CD4-positive, alpha-beta T cell (primary cell): ENCODE data around the gene ATP2A3. TPM values are rescaled to one million over a fixed set of nuclear protein-coding genes. Genes with fewer than 3 reads are reported as not detected.

Experiments used
- ATAC-seq: fragments of 200-7000 bp; cut with Tn5 transposase; one replicate; pipeline ENCODE4 v1.10.0; 2022; ENCODE audit warnings: mild to moderate bottlenecking; ENCODE audit not compliant: poor library complexity
- CTCF ChIA-PET: fragments of 350-600 bp; sonication (Branson Sonifier 250); formaldehyde crosslinking; loops from one replicate; lab custom pipeline; 2021; ENCODE audit warnings: antibody characterized with exemption, inconsistent platforms; lab: Charles Lee
- POLR2A ChIA-PET: fragments of 350-600 bp; sonication (Branson Sonifier 250); formaldehyde crosslinking; loops from one replicate; lab custom pipeline; 2021; ENCODE audit warnings: antibody characterized with exemption, inconsistent platforms; lab: Charles Lee
- DNase-seq, 14 experiments: peaks; one replicate each; pipeline ENCODE4 v3.0.0-alpha.2; 2013 to 2020; ENCODE audit warnings: mixed read lengths in 2 of 14
- H3K27ac ChIP-seq, 2 donors: one replicate each; pipeline versions ENCODE4 v1.5.1 to v1.7.0; 2013; ENCODE audit warnings: low read length in 2 of 2, low read depth in 1 of 2, mild to moderate bottlenecking in 1 of 2
- H3K27me3 ChIP-seq, 2 experiments: 1 replicate in 1 of 2; 2 replicates in 1 of 2; pipeline versions ENCODE4 v1.6.1 to v1.7.0; 2013; ENCODE audit warnings: low read length in 2 of 2, control low read depth in 1 of 2, mild to moderate bottlenecking in 1 of 2, moderate library complexity in 1 of 2; ENCODE audit not compliant: insufficient read depth in 2 of 2, control insufficient read depth in 1 of 2
- H3K36me3 ChIP-seq: one replicate; pipeline ENCODE4 v1.6.1; 2013; ENCODE audit warnings: low read length, control low read depth; ENCODE audit not compliant: insufficient read depth
- H3K4me1 ChIP-seq: one replicate; pipeline ENCODE4 v1.6.1; 2013; ENCODE audit warnings: low read length, control low read depth; ENCODE audit not compliant: insufficient read depth
- H3K4me3 ChIP-seq: one replicate; pipeline ENCODE4 v1.5.1; 2013; ENCODE audit warnings: mild to moderate bottlenecking, low read length, moderate library complexity
- H3K9me3 ChIP-seq, 2 experiments: 1 replicate in 1 of 2; 2 replicates in 1 of 2; pipeline versions ENCODE4 v1.6.1 to v1.7.0; 2013; ENCODE audit warnings: low read length in 2 of 2, mild to moderate bottlenecking in 2 of 2, control low read depth in 1 of 2, moderate library complexity in 1 of 2; ENCODE audit not compliant: control insufficient read depth in 1 of 2, insufficient read depth in 1 of 2
- H3K27ac Mint-ChIP-seq: one replicate; pipeline ENCODE4 v1.8.0; 2020; ENCODE audit warnings: mixed read lengths
- H3K27me3 Mint-ChIP-seq: one replicate; pipeline ENCODE4 v1.8.0; 2021; ENCODE audit warnings: mixed read lengths
- H3K36me3 Mint-ChIP-seq: one replicate; pipeline ENCODE4 v1.8.0; 2021; ENCODE audit warnings: low read depth, mixed read lengths
- H3K4me1 Mint-ChIP-seq: one replicate; pipeline ENCODE4 v1.8.0; 2021; ENCODE audit warnings: low read depth, mixed read lengths
- H3K4me3 Mint-ChIP-seq: one replicate; pipeline ENCODE4 v1.8.0; 2020; ENCODE audit warnings: mild to moderate bottlenecking, mixed read lengths
- H3K9me3 Mint-ChIP-seq: one replicate; pipeline ENCODE4 v1.8.0; 2020; ENCODE audit warnings: mixed read lengths
- intact Hi-C, 2 experiments: fragments of 100-400 bp; cut with DNase I in 1 of 2; cut with micrococcal nuclease in 1 of 2; formaldehyde crosslinking; loops; one replicate each; pipeline versions ENCODE4 v1.15.1 to v1.9.0; 2023 to 2025; cut with DNase I, micrococcal nuclease
- total RNA-seq, 174 experiments: library from RNA in 2 of 174; stranded (reverse) in 2 of 174; gene quantifications; one replicate each; pipeline ENCODE4 v1.2.3 and lab custom pipeline; 2021 to 2026
- TF ChIP-seq, protein P1 (sequence below): fragments of 200-600 bp; IDR thresholded peaks from one replicate; pipeline ENCODE4 v1.8.0; 2022; ENCODE audit warnings: antibody characterized with exemption, mild to moderate bottlenecking

ATP2A3 gene
- total RNA-seq, 2 experiments from 2014 or later, result 197 to 199 TPM

GRCh38 chr17:3916825-3917224 is 47.4 kb downstream of the ATP2A3 start:
- H3K9me3 Mint-ChIP-seq, result no peaks in the 10 kb centered on the region
- DNase-seq (peak in 1 of 14 experiments; percentile 22), ATAC-seq (no peak)
- H3K4me1 ChIP-seq, result peaks cover 44% of the 10 kb centered on the region
- H3K27ac Mint-ChIP-seq, result no peak overlapping the region
- no peak overlapping the region for H3K4me3 Mint-ChIP-seq
- ChIA-PET POLR2A (interaction anchor here (0.6 to 3.0 kb wide), 6 partner anchors 23 to 300 kb away, joined by 3 to 13 read pairs (median 4); partner anchors contain the start of genes ATP2A3, CAMKK1 and NCBP3), CTCF (no interaction called here)
- H3K27me3 ChIP-seq, result no peaks in the 10 kb centered on the region
- no peaks in the 10 kb centered on the region for H3K36me3 ChIP-seq
- no peaks in the 10 kb centered on the region for H3K9me3 ChIP-seq
- TF ChIP-seq, protein P1, sequence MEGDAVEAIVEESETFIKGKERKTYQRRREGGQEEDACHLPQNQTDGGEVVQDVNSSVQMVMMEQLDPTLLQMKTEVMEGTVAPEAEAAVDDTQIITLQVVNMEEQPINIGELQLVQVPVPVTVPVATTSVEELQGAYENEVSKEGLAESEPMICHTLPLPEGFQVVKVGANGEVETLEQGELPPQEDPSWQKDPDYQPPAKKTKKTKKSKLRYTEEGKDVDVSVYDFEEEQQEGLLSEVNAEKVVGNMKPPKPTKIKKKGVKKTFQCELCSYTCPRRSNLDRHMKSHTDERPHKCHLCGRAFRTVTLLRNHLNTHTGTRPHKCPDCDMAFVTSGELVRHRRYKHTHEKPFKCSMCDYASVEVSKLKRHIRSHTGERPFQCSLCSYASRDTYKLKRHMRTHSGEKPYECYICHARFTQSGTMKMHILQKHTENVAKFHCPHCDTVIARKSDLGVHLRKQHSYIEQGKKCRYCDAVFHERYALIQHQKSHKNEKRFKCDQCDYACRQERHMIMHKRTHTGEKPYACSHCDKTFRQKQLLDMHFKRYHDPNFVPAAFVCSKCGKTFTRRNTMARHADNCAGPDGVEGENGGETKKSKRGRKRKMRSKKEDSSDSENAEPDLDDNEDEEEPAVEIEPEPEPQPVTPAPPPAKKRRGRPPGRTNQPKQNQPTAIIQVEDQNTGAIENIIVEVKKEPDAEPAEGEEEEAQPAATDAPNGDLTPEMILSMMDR, result no peak
- H3K27ac ChIP-seq, result no peak overlapping the region
- peaks cover 35% of the 10 kb centered on the region for H3K4me1 Mint-ChIP-seq
- H3K36me3 Mint-ChIP-seq, result no peaks in the 10 kb centered on the region
- no peak overlapping the region for H3K4me3 ChIP-seq
- intact Hi-C loops, result no loop called here
- H3K27me3 Mint-ChIP-seq, result no peaks in the 10 kb centered on the region

GRCh38 chr17:3915995-3916696 is 48.1 kb downstream of the ATP2A3 start, which contains the start of gene P2RX1:
Gene P2RX1 (minus strand): TSS chr17:3916465. CDS start chr17:3916225, 240 bp downstream.
- ChIA-PET POLR2A (interaction anchor here (0.6 to 3.0 kb wide), 6 partner anchors 23 to 300 kb away, joined by 3 to 13 read pairs (median 4); partner anchors contain the start of genes ATP2A3, CAMKK1 and NCBP3), CTCF (no interaction called here)
- Mint-ChIP-seq H3K27me3 (no peaks in the 10 kb centered on the region), H3K9me3 (no peaks in the 10 kb centered on the region), H3K4me3 (peak within 1 kb of the TSS; percentile 34), H3K4me1 (peaks cover 42% of the 10 kb centered on the region), H3K27ac (peak within 1 kb of the TSS; percentile 27), H3K36me3 (no peaks in the 10 kb centered on the region)
- peak within 1 kb of the TSS; percentile 6 for H3K4me3 ChIP-seq
- peak in 5 of 14 experiments; percentile 25 to 62 (median 53) for DNase-seq
- H3K27ac ChIP-seq, result no peak within 1 kb of the TSS
- H3K4me1 ChIP-seq, result peaks cover 51% of the 10 kb centered on the region
- intact Hi-C loops, result loop anchor here (2.0 kb wide), 3 partner anchors 47 to 159 kb away; no protein-coding TSS in a partner anchor
- no peaks in the 10 kb centered on the region for H3K36me3 ChIP-seq
- no peaks in the 10 kb centered on the region for H3K27me3 ChIP-seq
- TF ChIP-seq, protein P1, result no peak
- H3K9me3 ChIP-seq, result no peaks in the 10 kb centered on the region
- peak; percentile 9 for ATAC-seq

GRCh38 chr17:3915581-3915994 is 48.6 kb downstream of the ATP2A3 start:
- no peaks in the 10 kb centered on the region for H3K36me3 ChIP-seq
- no peaks in the 10 kb centered on the region for H3K36me3 Mint-ChIP-seq
- H3K9me3 ChIP-seq, result no peaks in the 10 kb centered on the region
- ChIA-PET CTCF (interaction anchor here (2.7 kb wide), 1 partner anchor 90 kb away, joined by 31 read pairs; no protein-coding TSS in a partner anchor), POLR2A (interaction anchor here (1.5 to 3.0 kb wide), 2 partner anchors 22 to 49 kb away, joined by 6 to 13 read pairs; partner anchors contain the start of genes ATP2A3 and CAMKK1)
- intact Hi-C loops, result loop anchor here (2.0 kb wide), 3 partner anchors 47 to 159 kb away; no protein-coding TSS in a partner anchor
- H3K27ac ChIP-seq, result no peak overlapping the region
- H3K27ac Mint-ChIP-seq, result peak overlapping the region; percentile 27
- peak in 1 of 14 experiments; percentile 26 for DNase-seq
- peak overlapping the region; percentile 34 for H3K4me3 Mint-ChIP-seq
- H3K9me3 Mint-ChIP-seq, result no peaks in the 10 kb centered on the region
- TF ChIP-seq, protein P1, result no peak
- H3K4me1 ChIP-seq, result peaks cover 55% of the 10 kb centered on the region
- H3K4me3 ChIP-seq, result peak overlapping the region; percentile 6
- no peak for ATAC-seq
- H3K27me3 ChIP-seq, result no peaks in the 10 kb centered on the region
- no peaks in the 10 kb centered on the region for H3K27me3 Mint-ChIP-seq
- peaks cover 45% of the 10 kb centered on the region for H3K4me1 Mint-ChIP-seq
